ENCODE data around the gene GSE1. TPM values are rescaled to one million over a fixed set of nuclear protein-coding genes. Genes with fewer than 3 reads are reported as not detected.

GSE1 gene
- total and polyA plus RNA-seq, 2 experiments from 2014 or later = 32.4 to 135 TPM

DNA sequence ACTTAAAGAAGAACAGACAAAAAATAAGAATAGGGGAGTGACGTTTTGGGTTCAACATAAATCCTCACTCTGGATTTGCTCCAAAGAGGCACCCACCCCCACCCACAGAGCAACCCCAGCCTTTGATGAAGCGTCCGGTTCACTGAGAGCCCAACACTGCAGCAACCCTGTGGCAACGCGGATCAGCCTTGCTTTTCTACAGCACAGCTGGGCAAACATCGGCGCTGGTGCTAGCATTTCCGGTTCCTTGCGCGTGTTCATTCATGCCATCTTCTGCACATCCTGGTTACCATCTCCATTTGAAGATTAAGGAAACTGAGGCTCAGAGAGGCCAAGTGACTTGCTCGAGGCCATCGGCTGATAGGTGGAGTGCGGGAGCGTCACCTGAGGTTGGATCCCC lies 84.3 kb downstream of the GSE1 start:
- no peak overlapping the region for H2AFZ ChIP-seq
- no peaks in the 10 kb centered on the region for H3K4me1 ChIP-seq (ENCODE audit: insufficient read depth)
- no peak overlapping the region for H3K4me2 ChIP-seq
- H3K36me3 Mint-ChIP-seq (ENCODE audit: low read depth) = no peaks in the 10 kb centered on the region
- no peaks in the 10 kb centered on the region for H3K79me2 ChIP-seq (replicated peaks; ENCODE audit: insufficient read depth)
- DNase-seq (ENCODE audit: low spot score) (no peak), ATAC-seq (no peak)
- no peaks in the 10 kb centered on the region for H3K27me3 ChIP-seq (ENCODE audit: insufficient read depth)
- H3K9me3 Mint-ChIP-seq = no peaks in the 10 kb centered on the region
- H3K4me3 ChIP-seq = no peak overlapping the region
- no peaks in the 10 kb centered on the region for H3K36me3 ChIP-seq (ENCODE audit: insufficient read depth)
- peaks cover 8% of the 10 kb centered on the region; the same call in 1 of the 2 replicates for H3F3A ChIP-seq (replicated peaks; ENCODE audit: low read depth)
- peaks cover 6% of the 10 kb centered on the region for H3K4me1 Mint-ChIP-seq
- H3K27ac Mint-ChIP-seq = no peak overlapping the region
- no peak for TF ChIP-seq CREB1 (CRISPR knock-in tag; IDR thresholded peaks at IDR 0.05; ENCODE audit: low read depth)
- no peaks in the 10 kb centered on the region for H3K9me2 ChIP-seq (ENCODE audit: insufficient read depth)
- no peaks in the 10 kb centered on the region for H4K20me1 ChIP-seq (replicated peaks; ENCODE audit: insufficient read depth)
- H3K27ac ChIP-seq (ENCODE audit: low read depth) = no peak overlapping the region
- peaks cover 17% of the 10 kb centered on the region for H3K27me3 Mint-ChIP-seq (ENCODE audit: insufficient read depth, low read depth, poor library complexity)
- no peak overlapping the region for H3K4me3 Mint-ChIP-seq

DNA sequence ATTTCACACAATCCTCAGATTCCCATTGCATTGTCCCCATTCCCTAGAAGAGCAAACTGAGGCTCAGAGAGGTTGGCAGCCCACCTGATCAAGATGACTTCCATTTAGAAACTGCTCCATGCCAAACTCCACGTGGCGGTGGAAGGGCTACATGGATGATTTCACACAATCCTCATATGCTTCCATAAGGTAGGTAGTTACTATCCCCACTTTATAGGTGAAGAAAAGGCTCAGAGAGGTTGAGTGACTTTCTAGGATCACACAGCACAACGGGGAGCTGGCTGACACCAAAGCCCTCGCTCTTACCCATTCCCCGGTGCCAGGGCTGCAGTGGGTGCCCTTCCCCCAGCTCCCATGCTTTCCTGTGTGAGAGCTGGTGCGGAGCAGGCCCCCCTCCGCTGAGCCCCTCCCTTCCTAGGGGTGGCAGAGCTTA lies 85.4 kb downstream of the GSE1 start:
- Histone ChIP-seq H3K4me2 (no peak overlapping the region), H3K9me2 (ENCODE audit: insufficient read depth) (no peaks in the 10 kb centered on the region), H3K79me2 (replicated peaks; ENCODE audit: insufficient read depth) (no peaks in the 10 kb centered on the region), H4K20me1 (replicated peaks; ENCODE audit: insufficient read depth) (no peaks in the 10 kb centered on the region), H3K27ac (ENCODE audit: low read depth) (no peak overlapping the region), H3K4me1 (ENCODE audit: insufficient read depth) (no peaks in the 10 kb centered on the region), H3F3A (replicated peaks; ENCODE audit: low read depth) (peaks cover 8% of the 10 kb centered on the region; the same call in 1 of the 2 replicates), H2AFZ (no peak overlapping the region), H3K4me3 (no peak overlapping the region), H3K27me3 (ENCODE audit: insufficient read depth) (no peaks in the 10 kb centered on the region), H3K36me3 (ENCODE audit: insufficient read depth) (no peaks in the 10 kb centered on the region)
- ATAC-seq = no peak
- Mint-ChIP-seq H3K27me3 (ENCODE audit: insufficient read depth, low read depth, poor library complexity) (peaks cover 16% of the 10 kb centered on the region), H3K4me1 (peaks cover 6% of the 10 kb centered on the region), H3K27ac (no peak overlapping the region), H3K36me3 (ENCODE audit: low read depth) (no peaks in the 10 kb centered on the region), H3K4me3 (no peak overlapping the region), H3K9me3 (no peaks in the 10 kb centered on the region)
- DNase-seq (ENCODE audit: low spot score) = no peak
- TF ChIP-seq STAT1 (IDR thresholded peaks at IDR 0.05; ENCODE audit: unreplicated experiment) = no peak
- no peak for TF ChIP-seq NANOG (IDR thresholded peaks at IDR 0.05; ENCODE audit: borderline replicate concordance)
- TF ChIP-seq, protein P1, sequence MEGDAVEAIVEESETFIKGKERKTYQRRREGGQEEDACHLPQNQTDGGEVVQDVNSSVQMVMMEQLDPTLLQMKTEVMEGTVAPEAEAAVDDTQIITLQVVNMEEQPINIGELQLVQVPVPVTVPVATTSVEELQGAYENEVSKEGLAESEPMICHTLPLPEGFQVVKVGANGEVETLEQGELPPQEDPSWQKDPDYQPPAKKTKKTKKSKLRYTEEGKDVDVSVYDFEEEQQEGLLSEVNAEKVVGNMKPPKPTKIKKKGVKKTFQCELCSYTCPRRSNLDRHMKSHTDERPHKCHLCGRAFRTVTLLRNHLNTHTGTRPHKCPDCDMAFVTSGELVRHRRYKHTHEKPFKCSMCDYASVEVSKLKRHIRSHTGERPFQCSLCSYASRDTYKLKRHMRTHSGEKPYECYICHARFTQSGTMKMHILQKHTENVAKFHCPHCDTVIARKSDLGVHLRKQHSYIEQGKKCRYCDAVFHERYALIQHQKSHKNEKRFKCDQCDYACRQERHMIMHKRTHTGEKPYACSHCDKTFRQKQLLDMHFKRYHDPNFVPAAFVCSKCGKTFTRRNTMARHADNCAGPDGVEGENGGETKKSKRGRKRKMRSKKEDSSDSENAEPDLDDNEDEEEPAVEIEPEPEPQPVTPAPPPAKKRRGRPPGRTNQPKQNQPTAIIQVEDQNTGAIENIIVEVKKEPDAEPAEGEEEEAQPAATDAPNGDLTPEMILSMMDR (conservative IDR thresholded peaks at IDR 0.05; ENCODE audit: low read depth in 2 of 2) = no peak
- TF ChIP-seq, protein P2, sequence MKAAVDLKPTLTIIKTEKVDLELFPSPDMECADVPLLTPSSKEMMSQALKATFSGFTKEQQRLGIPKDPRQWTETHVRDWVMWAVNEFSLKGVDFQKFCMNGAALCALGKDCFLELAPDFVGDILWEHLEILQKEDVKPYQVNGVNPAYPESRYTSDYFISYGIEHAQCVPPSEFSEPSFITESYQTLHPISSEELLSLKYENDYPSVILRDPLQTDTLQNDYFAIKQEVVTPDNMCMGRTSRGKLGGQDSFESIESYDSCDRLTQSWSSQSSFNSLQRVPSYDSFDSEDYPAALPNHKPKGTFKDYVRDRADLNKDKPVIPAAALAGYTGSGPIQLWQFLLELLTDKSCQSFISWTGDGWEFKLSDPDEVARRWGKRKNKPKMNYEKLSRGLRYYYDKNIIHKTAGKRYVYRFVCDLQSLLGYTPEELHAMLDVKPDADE (IDR thresholded peaks at IDR 0.05) = no peak
- no peak for TF ChIP-seq EZH2 (IDR thresholded peaks at IDR 0.05; ENCODE audit: low read depth, unreplicated experiment)
- TF ChIP-seq POLR2AphosphoS5 (IDR thresholded peaks at IDR 0.05; ENCODE audit: low read depth) = no peak
- TF ChIP-seq ZNF114 (CRISPR knock-in tag; IDR thresholded peaks at IDR 0.05) = no peak
- no peak for TF ChIP-seq EZH2phosphoT487 (IDR thresholded peaks at IDR 0.05; ENCODE audit: unreplicated experiment)
- no peak for TF ChIP-seq JUNB (IDR thresholded peaks at IDR 0.05; ENCODE audit: unreplicated experiment)
